HG03520 (cell line): ENCODE data around the gene TUNAR.

Source experiments
- ATAC-seq: cut with Tn5 transposase; IDR thresholded peaks from one replicate; pipeline ENCODE4 v1.9.1; 2021; ENCODE audit warnings: mild to moderate bottlenecking, moderate library complexity; ENCODE audit not compliant: unreplicated experiment

TUNAR gene

GRCh38 chr14:95876761-95877538, at the start of gene TUNAR:
TUNAR (plus strand) TSS chr14:95876832.
- ATAC-seq: no peak

GRCh38 chr14:95828649-95829265, 47.9 kb upstream of the TUNAR start:
- ATAC-seq: no peak

DNA sequence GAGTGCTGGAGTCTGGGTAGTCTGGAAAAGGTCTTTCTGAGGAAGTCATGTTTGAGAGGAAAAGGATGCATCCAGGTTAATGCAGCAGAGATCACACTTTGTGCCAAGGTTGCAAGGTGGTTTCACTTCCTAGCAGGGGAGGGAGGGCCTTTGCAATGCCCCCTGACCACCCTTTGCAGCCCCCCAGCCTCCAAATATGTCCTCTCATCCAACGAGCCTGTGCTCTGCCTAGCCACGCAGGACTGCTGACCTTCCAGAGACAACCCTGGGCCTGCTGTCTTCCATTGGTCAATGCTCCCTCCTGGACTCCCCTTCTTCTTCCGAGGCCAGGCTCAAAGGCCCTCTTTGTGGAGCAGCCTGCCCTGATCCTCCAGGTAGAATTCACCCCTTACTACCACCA, 47.3 kb upstream of the TUNAR start:
- no peak for ATAC-seq

GRCh38 chr14:95830386-95830785, 46.2 kb upstream of the TUNAR start:
- ATAC-seq: no peak

GRCh38 chr14:95831041-95831440, 45.6 kb upstream of the TUNAR start:
- ATAC-seq: no peak

DNA sequence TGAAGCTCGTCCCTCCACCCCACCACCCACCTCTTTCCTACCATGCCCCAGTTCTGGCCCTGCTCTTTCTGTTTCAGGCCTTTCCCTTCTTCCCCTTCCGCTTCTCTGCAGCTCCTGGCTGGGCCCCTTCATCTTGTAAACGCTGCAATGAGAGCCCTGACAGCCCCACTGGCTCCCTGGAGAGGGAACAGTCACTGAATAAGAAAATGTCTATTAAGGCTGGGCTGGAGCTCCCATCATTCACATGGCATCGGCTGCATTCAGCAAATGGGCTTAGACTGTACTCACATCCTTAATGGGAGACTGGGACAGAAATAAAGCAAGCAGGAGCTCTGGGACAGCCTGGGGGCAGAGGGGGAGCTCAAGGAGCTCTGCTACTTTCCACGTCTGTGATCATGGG, 45.2 kb upstream of the TUNAR start:
- ATAC-seq: no peak

DNA sequence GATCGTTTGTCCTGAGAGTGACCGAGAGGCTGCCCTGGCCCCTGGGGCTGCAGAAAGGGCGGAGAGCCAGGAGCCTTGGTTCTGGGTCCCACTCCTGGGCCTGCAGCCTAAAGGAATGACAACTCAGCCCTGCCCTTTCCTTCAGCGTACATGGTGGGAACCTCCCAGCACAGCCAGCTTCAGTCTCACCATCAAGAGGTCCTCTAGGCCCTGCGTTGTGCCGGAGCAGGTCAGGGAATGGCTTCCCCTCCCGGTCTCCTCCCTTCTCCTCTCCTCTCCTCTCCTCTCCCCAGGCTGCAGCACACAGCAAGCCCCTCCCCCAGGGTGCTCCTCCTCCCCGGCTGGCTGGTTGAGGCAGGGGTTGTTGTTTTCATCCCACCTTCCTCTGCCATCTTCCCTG, 44.6 kb upstream of the TUNAR start:
- no peak for ATAC-seq

DNA sequence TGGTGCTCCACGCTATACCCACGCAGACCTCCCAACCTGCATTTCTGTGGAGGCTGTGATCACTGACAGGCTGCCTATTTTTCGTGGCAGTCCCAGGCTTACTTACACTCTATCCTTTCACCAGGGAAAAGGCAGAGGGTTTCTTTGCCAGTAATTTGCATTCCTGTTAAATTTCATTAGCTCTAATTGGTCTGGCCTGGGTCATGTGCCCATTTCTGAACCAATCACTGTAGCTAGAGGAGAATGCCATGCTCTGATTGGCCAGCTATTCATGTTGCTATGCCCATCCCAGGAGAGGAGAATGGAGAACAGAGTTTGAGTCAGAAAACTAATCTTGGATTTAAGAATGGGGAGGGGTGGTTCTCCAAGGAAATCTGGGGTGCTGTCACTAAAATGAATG, 43.2 kb upstream of the TUNAR start:
- no peak for ATAC-seq

DNA sequence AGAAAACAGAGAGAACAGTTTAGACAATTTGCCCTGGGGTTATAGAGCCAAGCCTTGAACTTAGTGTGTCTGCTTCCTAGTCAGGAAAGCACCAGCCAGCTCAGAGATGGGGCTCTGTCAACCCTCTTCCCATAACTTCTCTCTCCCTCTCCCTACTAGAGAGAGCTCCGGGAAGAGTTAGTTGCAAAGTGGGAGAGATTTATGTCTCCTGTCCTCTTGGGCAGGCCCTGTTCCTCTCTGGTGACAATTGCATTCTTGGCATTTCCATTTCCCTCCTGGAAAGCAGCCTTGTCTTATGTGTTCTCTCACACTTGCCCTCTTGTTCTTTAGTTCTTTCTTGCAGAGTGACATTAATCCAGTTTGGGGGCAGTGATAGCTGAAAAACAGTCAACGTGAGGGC, 42.1 kb upstream of the TUNAR start:
- ATAC-seq: no peak

DNA sequence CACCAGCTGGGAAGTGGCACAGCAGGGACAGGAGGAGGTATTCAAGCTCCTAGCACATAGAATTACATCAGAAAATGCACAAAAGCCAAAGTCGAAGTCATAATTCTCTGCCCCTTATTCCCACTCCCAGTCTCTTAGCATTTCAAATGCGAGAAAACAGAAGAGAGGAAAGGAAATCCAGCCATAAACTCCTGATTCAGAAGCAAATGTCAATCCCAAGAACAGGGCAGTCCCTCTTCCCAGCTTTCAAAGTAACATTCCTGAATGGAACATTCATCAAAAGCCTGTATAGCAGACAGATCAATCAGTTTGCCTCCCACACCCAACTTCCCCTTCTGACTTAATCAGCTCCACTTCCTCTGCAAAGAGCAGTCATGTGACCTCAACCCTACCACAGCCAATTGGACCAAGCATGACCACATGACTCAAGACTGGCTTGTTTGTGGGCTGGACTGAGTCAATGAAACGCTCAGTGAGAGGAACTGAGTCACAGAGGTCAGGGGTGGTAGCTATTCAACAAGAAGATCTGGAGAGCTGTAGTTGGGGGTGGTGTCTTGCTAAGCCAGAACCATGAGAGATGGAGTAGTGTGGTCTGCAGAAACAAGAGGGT, 41.4 kb upstream of the TUNAR start:
- no peak for ATAC-seq

DNA sequence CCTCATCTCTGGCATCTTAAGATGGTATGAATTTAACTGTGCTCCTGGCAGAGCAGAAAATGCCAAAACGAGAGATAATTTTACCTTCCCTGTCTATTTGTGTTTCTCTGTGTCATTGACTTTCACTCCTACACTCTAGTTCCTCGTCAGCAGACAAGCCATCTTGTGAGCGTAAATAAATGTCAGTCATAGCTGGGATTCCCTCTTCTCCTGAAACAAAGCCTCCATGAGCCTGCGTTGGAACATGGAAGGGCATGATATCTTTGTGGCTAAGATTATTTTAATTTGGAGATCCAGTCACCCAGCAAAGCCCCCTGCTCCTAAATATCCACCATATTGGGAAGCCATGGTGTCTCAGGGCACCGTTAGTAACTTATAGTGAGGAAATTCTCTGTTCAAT, 37.8 kb upstream of the TUNAR start:
- ATAC-seq: no peak

DNA sequence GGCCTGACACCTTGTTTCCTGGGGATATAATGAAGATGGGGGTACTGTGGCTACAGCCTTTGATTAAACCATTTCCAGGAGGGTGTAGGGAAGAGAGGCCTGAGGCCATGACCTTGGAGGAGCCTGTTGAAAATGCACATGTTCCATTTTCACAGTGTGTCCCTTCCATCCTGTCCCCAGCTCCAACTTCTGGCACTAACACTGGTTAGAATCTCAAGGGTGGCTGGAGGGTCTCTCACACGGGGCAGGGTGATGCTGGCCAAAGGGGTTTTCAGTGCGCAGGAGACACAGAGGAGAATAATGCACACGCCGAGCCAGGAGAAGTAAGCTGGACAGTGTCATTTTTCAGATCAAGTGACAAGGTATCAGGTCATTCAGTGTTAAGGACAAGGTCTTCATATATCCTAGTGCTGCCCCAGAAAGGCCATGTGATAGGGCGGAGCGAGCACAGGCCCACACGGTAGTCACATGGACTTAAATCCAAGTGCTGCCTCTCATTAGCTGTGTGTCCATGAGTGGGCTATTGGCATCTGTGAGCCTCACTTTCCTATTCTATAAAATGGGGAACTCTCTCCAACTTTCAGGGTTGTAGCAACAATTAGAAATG, 36.4 kb upstream of the TUNAR start:
- ATAC-seq: no peak

DNA sequence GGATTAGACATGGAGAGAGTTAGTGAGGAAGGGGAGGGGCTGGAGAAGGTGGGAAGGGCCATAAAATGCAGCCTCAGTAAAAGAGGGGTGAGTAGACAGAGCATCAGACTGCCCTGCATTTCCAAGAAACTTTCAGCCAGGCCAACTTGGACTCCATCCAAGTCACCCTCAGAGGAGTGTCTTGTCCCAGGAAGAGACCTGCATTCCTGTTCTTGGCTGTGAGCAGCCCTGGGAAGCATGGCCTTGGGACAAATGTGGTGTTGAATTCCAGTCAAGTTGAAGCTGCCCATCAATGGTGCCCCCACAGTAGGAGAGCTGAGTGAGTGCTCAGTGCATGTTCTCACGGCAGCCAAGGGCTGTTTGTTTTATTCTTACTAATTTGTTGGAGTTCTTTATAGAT, 35.0 kb upstream of the TUNAR start:
- ATAC-seq: no peak

GRCh38 chr14:95849761-95850160, 26.9 kb upstream of the TUNAR start:
- ATAC-seq: no peak

DNA sequence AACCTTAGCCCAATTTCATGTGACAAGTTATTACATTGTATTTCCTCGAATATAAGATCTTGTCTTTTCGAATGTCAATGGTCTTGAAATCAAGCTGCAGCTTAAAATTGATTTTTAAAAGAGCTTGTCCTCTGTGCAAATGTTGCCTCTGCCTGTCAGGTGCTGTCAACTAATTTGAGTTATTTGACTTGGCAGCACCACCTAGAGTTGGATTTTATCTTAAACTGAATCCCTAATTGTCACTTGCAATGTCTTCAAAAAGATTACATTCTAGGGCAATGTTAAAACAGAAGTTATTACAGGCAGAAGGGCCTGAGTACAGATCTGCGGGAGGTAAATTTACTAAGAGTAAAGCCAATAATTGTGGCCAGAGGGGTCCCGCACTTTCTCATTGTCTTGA, 26.2 kb upstream of the TUNAR start:
- no peak for ATAC-seq

DNA sequence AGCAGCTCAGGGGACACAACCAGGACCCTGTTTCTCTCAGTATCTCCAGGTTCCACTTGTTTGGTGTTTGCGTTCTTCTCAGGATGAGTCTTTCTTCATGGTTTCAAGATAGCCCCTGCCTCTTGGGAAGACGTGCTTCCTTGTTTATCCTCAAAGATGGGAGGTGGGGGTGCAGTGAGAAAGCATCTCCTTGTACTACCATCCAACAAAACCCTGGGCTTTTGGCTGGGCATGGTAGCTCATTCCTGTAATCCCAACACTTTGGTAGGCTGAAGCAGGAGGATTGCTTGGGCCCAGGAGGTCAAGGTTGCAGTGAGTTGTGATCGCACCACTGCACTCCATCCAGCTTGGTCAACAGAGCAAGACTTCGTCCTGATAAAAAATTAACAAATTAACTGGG, 21.0 kb upstream of the TUNAR start:
- no peak for ATAC-seq

GRCh38 chr14:95857275-95857674, 19.4 kb upstream of the TUNAR start:
- no peak for ATAC-seq

DNA sequence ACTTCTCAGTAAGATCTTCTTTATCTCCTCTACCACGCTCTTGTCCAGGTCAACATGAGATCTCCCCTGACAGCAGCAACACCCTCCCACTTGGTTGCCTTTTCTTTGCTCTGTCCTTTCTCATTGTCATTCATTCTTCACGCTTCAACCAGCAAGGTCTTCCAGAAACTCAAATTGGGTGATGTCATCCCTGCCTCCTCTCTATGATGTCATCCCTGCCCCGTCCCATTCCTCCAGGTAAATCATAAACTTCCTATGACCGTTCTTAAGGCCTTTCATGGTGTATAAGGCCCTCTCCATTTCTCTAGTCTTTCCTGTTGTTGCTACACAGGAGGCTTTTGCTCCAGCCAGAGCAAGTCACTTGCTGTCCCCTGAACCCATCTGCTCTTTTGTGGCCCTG, 17.7 kb upstream of the TUNAR start:
- ATAC-seq: no peak

- no peak for ATAC-seq
Observed at GRCh38 chr14:95862243-95862642, 14.4 kb upstream of the TUNAR start.

- no peak for ATAC-seq
Observed at GRCh38 chr14:95863295-95863694, 13.3 kb upstream of the TUNAR start.

DNA sequence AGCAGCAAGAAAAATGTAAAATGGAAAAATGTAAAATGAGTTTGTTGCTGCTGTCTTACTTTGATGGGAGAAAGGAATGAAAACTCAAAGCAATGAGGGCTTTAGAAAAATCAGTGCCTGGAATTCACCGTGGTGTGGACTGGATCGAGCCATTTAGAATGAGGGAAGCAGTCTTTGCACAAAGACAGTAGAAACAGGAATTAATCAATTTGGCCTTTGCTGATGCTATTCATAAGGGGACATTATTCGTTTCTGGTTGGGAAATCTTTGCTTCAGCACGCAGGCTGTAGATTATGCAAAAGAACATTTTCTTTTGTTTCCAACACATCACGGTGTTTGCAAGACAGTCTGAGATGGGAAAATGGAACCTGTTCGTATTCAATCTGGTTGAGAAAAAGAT, 6.9 kb upstream of the TUNAR start:
- no peak for ATAC-seq

- ATAC-seq: no peak
Observed at GRCh38 chr14:95870772-95871171, 5.9 kb upstream of the TUNAR start.
